ENCODE data around the gene ZHX3. TPM values are rescaled to one million over a fixed set of nuclear protein-coding genes. Genes with fewer than 3 reads are reported as not detected.

Gene ZHX3
- total and polyA plus RNA-seq, 10 of the 15 experiments (the other 5 are each of a cell fraction or from before 2014, with no cell fraction given): 1.3 to 14.0 (median 5.0) TPM

- H3K36me3 ChIP-seq (ENCODE audit: control insufficient read depth in 2 of 2, insufficient read depth in 2 of 2, low read length in 1 of 2): no peaks in the 10 kb centered on the region
- ChIA-PET RAD21 (ENCODE audit: unreplicated experiment) (no interaction called here), POLR2A (no interaction called here), CTCF (interaction anchor here (0.6 to 1.4 kb wide), 2 partner anchors 71 to 209 kb away, joined by 3 to 4 read pairs; no protein-coding TSS in a partner anchor), SMC1A (ENCODE audit: uncharacterized antibody, unreplicated experiment) (interaction anchor here (1.2 kb wide), 2 partner anchors 95 to 172 kb away, joined by 3 to 5 read pairs; no protein-coding TSS in a partner anchor)
- H3K9ac ChIP-seq (ENCODE audit: control insufficient read depth, insufficient read depth, low read length): no peak overlapping the region
- no peak overlapping the region for H3K4me3 ChIP-seq
- H3K9me3 ChIP-seq (replicated peaks; ENCODE audit: control insufficient read depth, insufficient read depth, low read length): no peaks in the 10 kb centered on the region
- BruUV-seq (replicated peaks): no TSS peak
- H3K79me2 ChIP-seq (ENCODE audit: control insufficient read depth, insufficient read depth, low read length): no peaks in the 10 kb centered on the region
- TF ChIP-seq NFYA (IDR thresholded peaks at IDR 0.05; ENCODE audit: borderline replicate concordance, low read depth, low read length) (no peak), EED (IDR thresholded peaks at IDR 0.05; ENCODE audit: low read depth) (no peak), RUNX3 (IDR thresholded peaks at IDR 0.05; ENCODE audit: low read length) (no peak), SREBF1 (IDR thresholded peaks at IDR 0.05; ENCODE audit: low read length) (no peak), ZBTB40 (IDR thresholded peaks at IDR 0.05; ENCODE audit: borderline replicate concordance) (no peak), PKNOX1 (IDR thresholded peaks at IDR 0.05) (no peak), IKZF2 (IDR thresholded peaks at IDR 0.05) (no peak), RCOR1 (conservative IDR thresholded peaks at IDR 0.05; ENCODE audit: low read depth, low read length) (no peak)
- intact Hi-C loops (cut with micrococcal nuclease; ENCODE audit: unreplicated experiment) (loop anchor here (5.0 kb wide), 3 partner anchors 113 to 378 kb away; no protein-coding TSS in a partner anchor), in situ Hi-C loops (cut with MboI) (loop anchor here (5.0 kb wide), 2 partner anchors 173 to 378 kb away; no protein-coding TSS in a partner anchor)
- no peak overlapping the region for H2AFZ ChIP-seq (ENCODE audit: control insufficient read depth, low read depth, low read length)
- peaks cover 3% of the 10 kb centered on the region for H3K4me1 ChIP-seq (ENCODE audit: control insufficient read depth, insufficient read depth, low read length)
- 36% methylated on average over 11 of the region's 11 CpGs for WGBS (ENCODE audit: insufficient coverage, insufficient replicate concordance, low lambda C conversion rate, missing lambda C conversion rate)
- no peaks in the 10 kb centered on the region for H4K20me1 ChIP-seq (ENCODE audit: control insufficient read depth, insufficient read depth)
- DNase-seq (ENCODE audit: low read depth, low spot score) (no peak), ATAC-seq (no peak), FAIRE-seq (no peak)
- no peak overlapping the region for H3K4me2 ChIP-seq (ENCODE audit: control insufficient read depth, insufficient read depth)
- H3K27ac ChIP-seq (ENCODE audit: control insufficient read depth, insufficient read depth): no peak overlapping the region
- no peaks in the 10 kb centered on the region for H3K27me3 ChIP-seq (replicated peaks in 1 of 2; ENCODE audit: control insufficient read depth in 2 of 2, insufficient read depth in 2 of 2, low read length in 1 of 2)
Measured at GRCh38 chr20:41344938-41345728, 27.6 kb upstream of the ZHX3 start.
